K562 (cell line): ENCODE data around the gene SMIM17. TPM values are rescaled to one million over a fixed set of nuclear protein-coding genes. Genes with fewer than 3 reads are reported as not detected.
A peak's percentile ranks its signal among the peaks of the same experiment; 100 is the strongest.

Source experiments
- ATAC-seq: fragments of 200-7000 bp; cut with Tn5 transposase; 3 replicates; pipeline ENCODE4 v1.9.1; 2020; ENCODE audit warnings: moderate library complexity
- BruUV-seq: library from RNA; stranded (reverse); fragments of 400-500 nt; replicated peaks from 2 replicates; lab custom pipeline; 2021; lab: Mats Ljungman, UMichigan
- CTCF ChIA-PET: fragments of 300-600 bp; formaldehyde crosslinking; extraction: SDS; loops from one replicate; lab custom pipeline; 2021; ENCODE audit warnings: low intra/inter-chr PET ratio; lab: Yijun Ruan, JAX
- POLR2A ChIA-PET: fragments of 300-600, 350-650 bp; sonication (Branson Sonifier 250); formaldehyde crosslinking; extraction: SDS; loops from one replicate; lab custom pipeline; 2021; ENCODE audit warnings: antibody characterized with exemption, inconsistent platforms; lab: Yijun Ruan, JAX
- DNase-seq, 4 experiments: peaks; one replicate each; pipeline versions ENCODE4 v3.0.0 to v3.0.0-alpha.2; 2011 to 2018; ENCODE audit warnings: low spot score in 3 of 4, mixed read lengths in 3 of 4; ENCODE audit errors: extremely low read depth in 1 of 4
- FAIRE-seq: peaks from 2 replicates; lab custom pipeline; 2011; peaks lifted over from hg19 to GRCh38; lab: Jason Lieb, UNC
- H2AFZ ChIP-seq: 2 replicates; pipeline ENCODE4 v1.6.0; 2011; ENCODE audit warnings: low read depth, low read length, control low read depth, inconsistent platforms
- H3K27ac ChIP-seq: fragments of 200-600 bp; 3 replicates; pipeline ENCODE4 v1.8.0; 2011; ENCODE audit warnings: low read depth, mild to moderate bottlenecking, control low read depth, inconsistent platforms, low read length, moderate library complexity, mixed read lengths; ENCODE audit errors: extremely low read depth
- H3K27me3 ChIP-seq, 2 experiments: fragments of 300-600 bp in 1 of 2; 2 replicates in 1 of 2; 3 replicates in 1 of 2; pipeline versions ENCODE4 v1.6.0 to v1.8.0; 2011; ENCODE audit warnings: inconsistent platforms in 2 of 2, low read length in 2 of 2, mild to moderate bottlenecking in 1 of 2, mixed read lengths in 1 of 2, moderate library complexity in 1 of 2; ENCODE audit not compliant: control insufficient read depth in 2 of 2, insufficient read depth in 2 of 2
- H3K36me3 ChIP-seq: fragments of 300-600 bp; 3 replicates; pipeline ENCODE4 v1.8.0; 2011; ENCODE audit warnings: mild to moderate bottlenecking, low read length, inconsistent platforms; ENCODE audit not compliant: control insufficient read depth, insufficient read depth
- H3K4me1 ChIP-seq, 2 experiments: fragments of 200-600 bp in 1 of 2; replicated peaks in 1 of 2; 2 replicates in 1 of 2; 3 replicates in 1 of 2; pipeline versions ENCODE4 v1.5.1 to v1.8.0; 2011; ENCODE audit warnings: inconsistent platforms in 2 of 2, low read length in 2 of 2, mild to moderate bottlenecking in 1 of 2, mixed read lengths in 1 of 2, moderate library complexity in 1 of 2; ENCODE audit not compliant: control insufficient read depth in 2 of 2, insufficient read depth in 2 of 2
- H3K4me2 ChIP-seq: 2 replicates; pipeline ENCODE4 v1.6.1; 2011; ENCODE audit warnings: low read length, control low read depth, inconsistent platforms, mixed read lengths; ENCODE audit not compliant: insufficient read depth
- H3K4me3 ChIP-seq: fragments of 200-600 bp; sonication (generic), shearing (Covaris generic); 2 replicates; pipeline ENCODE4 v1.5.1; 2016; ENCODE audit warnings: control low read depth, inconsistent platforms
- H3K79me2 ChIP-seq: fragments of 200-600 bp; 3 replicates; pipeline ENCODE4 v1.8.0; 2011; ENCODE audit warnings: low read length, inconsistent platforms; ENCODE audit not compliant: control insufficient read depth, insufficient read depth
- H3K9ac ChIP-seq, 2 experiments: 2 replicates each; pipeline versions ENCODE4 v1.6.0 to v1.6.1; 2011; ENCODE audit warnings: low read depth in 2 of 2, low read length in 2 of 2, control low read depth in 1 of 2, inconsistent platforms in 1 of 2, mild to moderate bottlenecking in 1 of 2, mixed read lengths in 1 of 2; ENCODE audit not compliant: insufficient read depth in 1 of 2
- H3K9me1 ChIP-seq: one replicate; pipeline ENCODE4 v1.6.0; 2011; ENCODE audit warnings: inconsistent platforms, mild to moderate bottlenecking, low read length, moderate library complexity; ENCODE audit not compliant: control insufficient read depth, insufficient read depth
- H3K9me3 ChIP-seq: replicated peaks from 2 replicates; pipeline ENCODE4 v1.5.1; 2011; ENCODE audit warnings: low read depth, low read length, inconsistent platforms; ENCODE audit not compliant: control insufficient read depth, insufficient read depth
- H4K20me1 ChIP-seq: replicated peaks from 2 replicates; pipeline ENCODE4 v1.6.1; 2011; ENCODE audit warnings: low read length, inconsistent platforms, mixed read lengths; ENCODE audit not compliant: control insufficient read depth, insufficient read depth
- CREB1 ChIP-seq, 2 experiments: sonication (generic) in 1 of 2; formaldehyde crosslinking in 1 of 2; IDR thresholded peaks; 2 replicates each; pipeline versions ENCODE4 v1.6.1 to v1.8.0; 2012 to 2022; ENCODE audit warnings: inconsistent platforms in 1 of 2, mild to moderate bottlenecking in 1 of 2, missing genetic modification reagents in 1 of 2, moderate library complexity in 1 of 2
- HLTF ChIP-seq: fragments of 450-650 bp; IDR thresholded peaks from 2 replicates; pipeline ENCODE4 v1.6.1; 2016
- SUPT5H ChIP-seq: fragments of 450-650 bp; IDR thresholded peaks from 2 replicates; pipeline ENCODE4 v1.6.1; 2016
- YBX1 ChIP-seq: fragments of 450-650 bp; IDR thresholded peaks from 2 replicates; pipeline ENCODE4 v1.7.1; 2016; ENCODE audit warnings: mild to moderate bottlenecking
- WGBS: fragments of 100-300 bp; shearing (Covaris generic); methylation state at CpG from one replicate; pipeline ENCODE4 v1.1.6; 2016; ENCODE audit warnings: low coverage, mixed read lengths; ENCODE audit not compliant: insufficient coverage; ENCODE audit errors: missing lambda C conversion rate; 5-methylcytosine and 5-hydroxymethylcytosine counted together
- in situ Hi-C: fragments of 300-500 bp; cut with MboI; formaldehyde crosslinking; loops from 4 replicates; pipeline ENCODE4 v1.15.0; 2018; ENCODE audit warnings: inconsistent platforms, mixed read lengths
- intact Hi-C: fragments of 100-400 bp; cut with micrococcal nuclease; formaldehyde crosslinking; loops from 2 replicates; pipeline ENCODE4 v1.14.2; 2022
- polyA plus RNA-seq, 8 experiments: library from polyadenylated mRNA; depleted of rRNA in 4 of 8; stranded (reverse) in 5 of 8; unstranded in 3 of 8; fragments of >200 nt; fragmentation: Nextera tagmentation in 2 of 8; fragmentation: Illumina TruSeq in 1 of 8; extraction: Ambion mirVana in 2 of 8; extraction: Trizol in 1 of 8; gene quantifications; 2 replicates each; pipeline versions ENCODE4 v1.2.1 to v1.2.3, GENCODE V29; 2011 to 2014; ENCODE audit warnings: inconsistent platforms in 1 of 8, missing spikeins in 1 of 8
- total RNA-seq, 7 experiments: library from RNA; depleted of rRNA in 6 of 7; stranded (reverse); fragments of >200 nt in 6 of 7; fragmentation: Illumina TruSeq in 2 of 7; extraction: Trizol in 2 of 7; gene quantifications; 2 replicates each; pipeline versions ENCODE4 v1.2.1 to v1.2.3, GENCODE V29; 2011 to 2021; ENCODE audit warnings: low replicate concordance in 1 of 7
- TF ChIP-seq, protein P1 (sequence below), 3 experiments: IDR thresholded peaks in 2 of 3; conservative IDR thresholded peaks in 1 of 3; 2 replicates each; pipeline ENCODE4 v1.5.1; 2011 to 2012; ENCODE audit warnings: low read length in 3 of 3, mild to moderate bottlenecking in 3 of 3, control low read depth in 2 of 3, improper control_type of control experiment in 1 of 3, inconsistent platforms in 1 of 3, low read depth in 1 of 3, mixed read lengths in 1 of 3, moderate library complexity in 1 of 3; ENCODE audit not compliant: insufficient read depth in 2 of 3
- TF ChIP-seq, protein P2 (sequence below): sonication (generic); formaldehyde crosslinking; IDR thresholded peaks from 2 replicates; pipeline ENCODE4 v1.8.0; 2023; ENCODE audit warnings: missing genetic modification reagents, mild to moderate bottlenecking, borderline replicate concordance
- TF ChIP-seq, protein P3 (sequence below): sonication (generic); formaldehyde crosslinking; IDR thresholded peaks from 2 replicates; pipeline ENCODE4 v1.8.1; 2023; ENCODE audit warnings: mild to moderate bottlenecking, missing genetic modification reagents, moderate library complexity

The SMIM17 gene
- total and polyA plus RNA-seq, 9 of the 15 experiments (the other 6 are each of a cell fraction or from before 2014, with no cell fraction given) = not detected

DNA sequence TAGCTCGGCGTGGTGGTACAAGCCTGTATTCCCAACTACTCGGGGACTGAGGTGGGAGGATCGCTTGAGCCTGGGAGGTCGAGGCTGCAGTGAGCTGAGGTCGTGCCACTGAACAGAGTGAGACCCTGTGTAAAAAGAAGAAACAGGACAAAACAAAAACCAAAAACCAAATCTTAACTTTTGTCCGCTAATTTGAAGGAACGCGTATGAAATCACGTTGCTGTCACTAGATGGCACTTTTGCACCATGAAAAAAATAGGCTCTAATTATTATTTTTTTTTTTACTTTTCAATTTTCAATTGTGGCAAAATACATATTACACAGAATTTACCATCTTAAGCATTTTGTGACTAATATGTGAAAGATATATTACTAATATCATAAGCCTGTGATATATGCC lies 46.2 kb downstream of the SMIM17 start:
- FAIRE-seq (no peak), DNase-seq (no peak), ATAC-seq (no peak)
- Histone ChIP-seq H3K79me2 (no peaks in the 10 kb centered on the region), H3K9me1 (no peaks in the 10 kb centered on the region), H3K36me3 (no peaks in the 10 kb centered on the region), H3K4me1 (no peaks in the 10 kb centered on the region), H3K9ac (no peak overlapping the region), H3K9me3 (no peaks in the 10 kb centered on the region), H3K27me3 (no peaks in the 10 kb centered on the region), H3K4me2 (no peak overlapping the region), H3K4me3 (no peak overlapping the region), H2AFZ (no peak overlapping the region), H3K27ac (no peak overlapping the region), H4K20me1 (no peaks in the 10 kb centered on the region)
- no peak for TF ChIP-seq CREB1 (IDR thresholded peaks at IDR 0.05)
- TF ChIP-seq CREB1 (CRISPR knock-in tag; IDR thresholded peaks at IDR 0.05) = no peak
- TF ChIP-seq, protein P1, sequence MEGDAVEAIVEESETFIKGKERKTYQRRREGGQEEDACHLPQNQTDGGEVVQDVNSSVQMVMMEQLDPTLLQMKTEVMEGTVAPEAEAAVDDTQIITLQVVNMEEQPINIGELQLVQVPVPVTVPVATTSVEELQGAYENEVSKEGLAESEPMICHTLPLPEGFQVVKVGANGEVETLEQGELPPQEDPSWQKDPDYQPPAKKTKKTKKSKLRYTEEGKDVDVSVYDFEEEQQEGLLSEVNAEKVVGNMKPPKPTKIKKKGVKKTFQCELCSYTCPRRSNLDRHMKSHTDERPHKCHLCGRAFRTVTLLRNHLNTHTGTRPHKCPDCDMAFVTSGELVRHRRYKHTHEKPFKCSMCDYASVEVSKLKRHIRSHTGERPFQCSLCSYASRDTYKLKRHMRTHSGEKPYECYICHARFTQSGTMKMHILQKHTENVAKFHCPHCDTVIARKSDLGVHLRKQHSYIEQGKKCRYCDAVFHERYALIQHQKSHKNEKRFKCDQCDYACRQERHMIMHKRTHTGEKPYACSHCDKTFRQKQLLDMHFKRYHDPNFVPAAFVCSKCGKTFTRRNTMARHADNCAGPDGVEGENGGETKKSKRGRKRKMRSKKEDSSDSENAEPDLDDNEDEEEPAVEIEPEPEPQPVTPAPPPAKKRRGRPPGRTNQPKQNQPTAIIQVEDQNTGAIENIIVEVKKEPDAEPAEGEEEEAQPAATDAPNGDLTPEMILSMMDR (IDR thresholded peaks at IDR 0.05 in 2 of 3, conservative IDR thresholded peaks at IDR 0.05 in 1 of 3; ENCODE audit: insufficient read depth in 2 of 3, low read depth in 1 of 3, low read length in 3 of 3) = peak in 1 of 3 experiments; percentile 11; a peak in 1 of 6 replicates
- POLR2A ChIA-PET = no interaction called here
- BruUV-seq = no TSS peak
- CTCF ChIA-PET = no interaction called here
- intact Hi-C loops = no loop called here
- in situ Hi-C loops = no loop called here
- 6% methylated on average over 10 of the region's 10 CpGs for WGBS

DNA sequence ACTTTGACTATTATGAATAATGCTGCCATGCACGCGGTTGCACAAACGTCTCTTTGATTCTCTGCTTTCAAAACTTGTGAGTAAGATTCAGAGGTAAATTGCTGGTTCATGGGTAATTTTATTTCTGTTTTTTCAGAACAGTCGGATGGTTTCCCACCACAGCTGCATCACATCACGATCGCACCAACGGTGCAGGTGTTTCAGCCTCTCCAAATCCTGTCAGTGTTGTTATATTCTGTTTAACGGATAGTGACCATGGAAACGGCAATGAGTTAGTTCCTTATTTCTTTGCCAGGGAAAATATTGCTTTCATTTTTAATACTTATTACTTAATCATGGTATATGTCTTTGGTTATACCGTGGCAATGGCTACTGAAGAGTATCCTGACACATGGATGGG lies 47.7 kb downstream of the SMIM17 start:
- no peaks in the 10 kb centered on the region for H3K4me1 ChIP-seq
- no peaks in the 10 kb centered on the region for H3K79me2 ChIP-seq
- H3K9me1 ChIP-seq = no peaks in the 10 kb centered on the region
- no peak for ATAC-seq
- no peaks in the 10 kb centered on the region for H3K36me3 ChIP-seq
- no peak for DNase-seq
- WGBS = 0% methylated on average over 10 of the region's 10 CpGs
- no peak overlapping the region for H3K4me2 ChIP-seq
- no peak overlapping the region for H3K4me3 ChIP-seq
- no peaks in the 10 kb centered on the region for H3K9me3 ChIP-seq
- ChIA-PET POLR2A (no interaction called here), CTCF (no interaction called here)
- H2AFZ ChIP-seq = no peak overlapping the region
- no peaks in the 10 kb centered on the region for H3K27me3 ChIP-seq
- in situ Hi-C loops = no loop called here
- intact Hi-C loops = no loop called here
- H4K20me1 ChIP-seq = no peaks in the 10 kb centered on the region
- no peak overlapping the region for H3K27ac ChIP-seq
- FAIRE-seq = no peak
- H3K9ac ChIP-seq = no peak overlapping the region
- no TSS peak for BruUV-seq
- no peak for TF ChIP-seq SUPT5H
- no peak for TF ChIP-seq YBX1
- no peak for TF ChIP-seq HLTF
- TF ChIP-seq, protein P2, sequence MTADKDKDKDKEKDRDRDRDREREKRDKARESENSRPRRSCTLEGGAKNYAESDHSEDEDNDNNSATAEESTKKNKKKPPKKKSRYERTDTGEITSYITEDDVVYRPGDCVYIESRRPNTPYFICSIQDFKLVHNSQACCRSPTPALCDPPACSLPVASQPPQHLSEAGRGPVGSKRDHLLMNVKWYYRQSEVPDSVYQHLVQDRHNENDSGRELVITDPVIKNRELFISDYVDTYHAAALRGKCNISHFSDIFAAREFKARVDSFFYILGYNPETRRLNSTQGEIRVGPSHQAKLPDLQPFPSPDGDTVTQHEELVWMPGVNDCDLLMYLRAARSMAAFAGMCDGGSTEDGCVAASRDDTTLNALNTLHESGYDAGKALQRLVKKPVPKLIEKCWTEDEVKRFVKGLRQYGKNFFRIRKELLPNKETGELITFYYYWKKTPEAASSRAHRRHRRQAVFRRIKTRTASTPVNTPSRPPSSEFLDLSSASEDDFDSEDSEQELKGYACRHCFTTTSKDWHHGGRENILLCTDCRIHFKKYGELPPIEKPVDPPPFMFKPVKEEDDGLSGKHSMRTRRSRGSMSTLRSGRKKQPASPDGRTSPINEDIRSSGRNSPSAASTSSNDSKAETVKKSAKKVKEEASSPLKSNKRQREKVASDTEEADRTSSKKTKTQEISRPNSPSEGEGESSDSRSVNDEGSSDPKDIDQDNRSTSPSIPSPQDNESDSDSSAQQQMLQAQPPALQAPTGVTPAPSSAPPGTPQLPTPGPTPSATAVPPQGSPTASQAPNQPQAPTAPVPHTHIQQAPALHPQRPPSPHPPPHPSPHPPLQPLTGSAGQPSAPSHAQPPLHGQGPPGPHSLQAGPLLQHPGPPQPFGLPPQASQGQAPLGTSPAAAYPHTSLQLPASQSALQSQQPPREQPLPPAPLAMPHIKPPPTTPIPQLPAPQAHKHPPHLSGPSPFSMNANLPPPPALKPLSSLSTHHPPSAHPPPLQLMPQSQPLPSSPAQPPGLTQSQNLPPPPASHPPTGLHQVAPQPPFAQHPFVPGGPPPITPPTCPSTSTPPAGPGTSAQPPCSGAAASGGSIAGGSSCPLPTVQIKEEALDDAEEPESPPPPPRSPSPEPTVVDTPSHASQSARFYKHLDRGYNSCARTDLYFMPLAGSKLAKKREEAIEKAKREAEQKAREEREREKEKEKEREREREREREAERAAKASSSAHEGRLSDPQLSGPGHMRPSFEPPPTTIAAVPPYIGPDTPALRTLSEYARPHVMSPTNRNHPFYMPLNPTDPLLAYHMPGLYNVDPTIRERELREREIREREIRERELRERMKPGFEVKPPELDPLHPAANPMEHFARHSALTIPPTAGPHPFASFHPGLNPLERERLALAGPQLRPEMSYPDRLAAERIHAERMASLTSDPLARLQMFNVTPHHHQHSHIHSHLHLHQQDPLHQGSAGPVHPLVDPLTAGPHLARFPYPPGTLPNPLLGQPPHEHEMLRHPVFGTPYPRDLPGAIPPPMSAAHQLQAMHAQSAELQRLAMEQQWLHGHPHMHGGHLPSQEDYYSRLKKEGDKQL (CRISPR knock-in tag) = no peak
- TF ChIP-seq, protein P3, sequence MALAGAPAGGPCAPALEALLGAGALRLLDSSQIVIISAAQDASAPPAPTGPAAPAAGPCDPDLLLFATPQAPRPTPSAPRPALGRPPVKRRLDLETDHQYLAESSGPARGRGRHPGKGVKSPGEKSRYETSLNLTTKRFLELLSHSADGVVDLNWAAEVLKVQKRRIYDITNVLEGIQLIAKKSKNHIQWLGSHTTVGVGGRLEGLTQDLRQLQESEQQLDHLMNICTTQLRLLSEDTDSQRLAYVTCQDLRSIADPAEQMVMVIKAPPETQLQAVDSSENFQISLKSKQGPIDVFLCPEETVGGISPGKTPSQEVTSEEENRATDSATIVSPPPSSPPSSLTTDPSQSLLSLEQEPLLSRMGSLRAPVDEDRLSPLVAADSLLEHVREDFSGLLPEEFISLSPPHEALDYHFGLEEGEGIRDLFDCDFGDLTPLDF (CRISPR knock-in tag) = no peak
